PC-3 (cell line): Measurements from ENCODE around the gene SMOC2.

Source experiments
- CTCF ChIP-seq: fragments of 300-600 bp; sonication (generic); conservative IDR thresholded peaks from 2 replicates; pipeline ENCODE4 v1.5.1; 2017; ENCODE audit warnings: antibody characterized with exemption, low read depth, mild to moderate bottlenecking, low read length
- EZH2 ChIP-seq: fragments of 300-600 bp; sonication (generic); IDR thresholded peaks from one replicate; pipeline ENCODE4 v1.6.1; 2017; ENCODE audit warnings: antibody characterized with exemption, mild to moderate bottlenecking, low read length; ENCODE audit not compliant: unreplicated experiment
- EZH2phosphoT487 ChIP-seq: fragments of 300-600 bp; sonication (generic); IDR thresholded peaks from 2 replicates; pipeline ENCODE4 v1.6.1; 2018; ENCODE audit warnings: mild to moderate bottlenecking, antibody characterized with exemption, low read length, borderline replicate concordance

DNA sequence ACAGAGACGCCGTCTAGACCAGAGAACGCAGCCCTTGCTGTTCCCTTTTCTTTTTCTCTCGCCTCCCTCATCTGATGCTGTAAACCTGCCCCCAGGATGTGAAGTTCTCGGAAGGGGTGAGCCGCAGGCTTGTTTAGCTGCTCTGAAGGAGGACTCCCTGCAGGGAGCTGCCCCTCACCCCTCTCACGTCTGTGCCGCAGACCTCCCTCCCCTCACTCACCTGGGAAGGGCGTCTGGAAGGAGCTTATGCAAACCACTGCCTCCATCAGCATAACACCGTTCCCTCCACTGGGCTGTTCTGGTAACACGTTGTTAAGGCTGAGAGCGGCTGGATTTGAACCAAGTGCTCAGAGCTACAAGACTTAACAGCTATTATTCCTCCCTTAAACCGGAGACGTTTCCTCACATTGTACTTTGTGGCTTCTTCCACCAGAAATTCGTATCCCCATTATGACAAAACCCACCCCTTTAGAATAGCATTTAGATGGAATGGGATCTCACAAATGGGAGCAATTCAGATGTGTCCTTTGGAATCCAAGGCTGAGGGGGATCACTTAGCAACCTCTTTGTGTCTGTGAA lies 99.8 kb downstream of the SMOC2 start:
- TF ChIP-seq CTCF (no peak), EZH2phosphoT487 (no peak), EZH2 (no peak)
